Type B pancreatic cell (in vitro differentiated cells): ENCODE measurements around the gene NHLRC2. TPM values are rescaled to one million over a fixed set of nuclear protein-coding genes. Genes with fewer than 3 reads are reported as not detected.
"Not testable (repeated sequence)": the region's sequence is repeated elsewhere in the genome, so short reads cannot be mapped to it uniquely, and the experiment has no call there.

ENCODE experiments used
- DNase-seq: peaks from one replicate; pipeline ENCODE4 v3.0.0; 2021; ENCODE audit warnings: mixed read lengths; ENCODE audit not compliant: unreplicated experiment; ENCODE audit errors: extremely low spot score
- H3K27ac Mint-ChIP-seq: 2 replicates; pipeline ENCODE4 v1.8.0; 2021; ENCODE audit warnings: mild to moderate bottlenecking, mixed read lengths
- H3K27me3 Mint-ChIP-seq: 2 replicates; pipeline ENCODE4 v1.8.0; 2021; ENCODE audit warnings: mixed read lengths
- H3K36me3 Mint-ChIP-seq: 2 replicates; pipeline ENCODE4 v1.8.0; 2021; ENCODE audit warnings: mixed read lengths
- H3K4me1 Mint-ChIP-seq: one replicate; pipeline ENCODE4 v1.8.0; 2021; ENCODE audit warnings: mixed read lengths; ENCODE audit not compliant: unreplicated experiment
- H3K4me3 Mint-ChIP-seq: 2 replicates; pipeline ENCODE4 v1.8.0; 2021; ENCODE audit warnings: mild to moderate bottlenecking, mixed read lengths
- H3K9me3 Mint-ChIP-seq: 2 replicates; pipeline ENCODE4 v1.8.0; 2021; ENCODE audit warnings: mixed read lengths
- CTCF ChIP-seq: fragments of 200-600 bp; sonication (generic); conservative IDR thresholded peaks from 2 replicates; pipeline ENCODE4 v1.5.0; 2021; ENCODE audit warnings: antibody characterized with exemption, mild to moderate bottlenecking
- total RNA-seq: library from RNA; stranded (reverse); gene quantifications from 2 replicates; pipeline ENCODE4 v1.2.1, GENCODE V29; 2021; ENCODE audit warnings: low replicate concordance

Gene NHLRC2
- total RNA-seq, 1 donor from 2014 or later, result 42.2 TPM

- Mint-ChIP-seq H3K36me3 (no peaks in the 10 kb centered on the region), H3K9me3 (no peaks in the 10 kb centered on the region), H3K27ac (no peak overlapping the region), H3K4me3 (no peak overlapping the region), H3K27me3 (peaks cover 8% of the 10 kb centered on the region), H3K4me1 (peaks cover 8% of the 10 kb centered on the region)
- TF ChIP-seq CTCF, result peak; percentile 65
- no peak for DNase-seq
Measured at GRCh38 chr10:113820507-113820906, 34.0 kb upstream of the NHLRC2 start.

DNA sequence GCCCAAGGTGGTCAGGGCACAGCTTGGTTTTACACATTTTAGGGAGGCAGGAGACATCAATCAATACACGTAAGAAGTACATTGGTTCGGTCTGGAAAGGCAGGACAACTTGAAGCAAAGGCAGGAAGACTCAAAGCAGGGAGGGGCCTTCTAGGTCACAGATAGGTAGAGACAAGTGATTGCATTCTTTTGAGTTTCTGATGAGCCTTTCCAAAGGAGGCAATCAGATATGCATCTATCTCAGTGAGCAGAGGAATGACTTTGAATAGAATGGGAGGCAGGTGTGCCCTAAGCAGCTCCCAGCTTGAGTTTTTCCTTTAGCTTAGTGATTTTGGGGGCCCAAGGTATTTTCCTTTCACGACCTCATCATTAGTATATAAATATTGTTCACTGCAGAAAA, 33.2 kb upstream of the NHLRC2 start:
- not testable (repeated sequence) for H3K4me3 Mint-ChIP-seq, H3K27ac Mint-ChIP-seq, DNase-seq, H3K27me3 Mint-ChIP-seq, H3K4me1 Mint-ChIP-seq, H3K36me3 Mint-ChIP-seq, H3K9me3 Mint-ChIP-seq

GRCh38 chr10:113822174-113822573, 32.3 kb upstream of the NHLRC2 start:
- Mint-ChIP-seq H3K9me3 (no peaks in the 10 kb centered on the region), H3K4me3 (no peak overlapping the region), H3K27ac (no peak overlapping the region), H3K4me1 (peaks cover 8% of the 10 kb centered on the region), H3K36me3 (no peaks in the 10 kb centered on the region), H3K27me3 (peaks cover 8% of the 10 kb centered on the region)
- no peak for DNase-seq
- no peak for TF ChIP-seq CTCF

GRCh38 chr10:113823389-113823788, 31.1 kb upstream of the NHLRC2 start:
- Mint-ChIP-seq H3K4me1 (peaks cover 8% of the 10 kb centered on the region), H3K27me3 (peaks cover 8% of the 10 kb centered on the region), H3K9me3 (no peaks in the 10 kb centered on the region), H3K4me3 (no peak overlapping the region), H3K36me3 (no peaks in the 10 kb centered on the region), H3K27ac (no peak overlapping the region)
- no peak for DNase-seq
- no peak for TF ChIP-seq CTCF

DNA sequence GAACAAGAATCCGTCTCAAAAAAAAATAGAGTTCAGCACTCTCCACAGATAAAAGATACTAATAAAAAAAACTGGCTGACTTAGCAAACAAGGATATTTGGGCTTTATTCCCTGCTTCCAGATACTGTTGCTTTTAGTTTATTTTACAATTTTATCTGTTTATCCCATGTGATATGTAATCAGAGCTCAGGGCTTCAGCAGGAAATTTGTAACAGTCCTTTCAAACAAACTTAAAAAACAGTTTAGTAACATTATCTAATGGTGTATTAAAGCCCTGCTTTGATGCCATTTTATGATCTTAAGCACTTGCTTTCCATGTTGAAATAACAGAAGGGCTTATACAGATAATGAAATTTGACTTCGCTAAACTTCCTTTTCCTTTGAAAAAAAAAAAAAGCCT, 28.7 kb upstream of the NHLRC2 start:
- no peak overlapping the region for H3K4me3 Mint-ChIP-seq
- H3K36me3 Mint-ChIP-seq, result no peaks in the 10 kb centered on the region
- DNase-seq, result no peak
- no peak overlapping the region for H3K27ac Mint-ChIP-seq
- peaks cover 3% of the 10 kb centered on the region for H3K4me1 Mint-ChIP-seq
- H3K9me3 Mint-ChIP-seq, result no peaks in the 10 kb centered on the region
- peaks cover 3% of the 10 kb centered on the region for H3K27me3 Mint-ChIP-seq
- TF ChIP-seq CTCF, result no peak

DNA sequence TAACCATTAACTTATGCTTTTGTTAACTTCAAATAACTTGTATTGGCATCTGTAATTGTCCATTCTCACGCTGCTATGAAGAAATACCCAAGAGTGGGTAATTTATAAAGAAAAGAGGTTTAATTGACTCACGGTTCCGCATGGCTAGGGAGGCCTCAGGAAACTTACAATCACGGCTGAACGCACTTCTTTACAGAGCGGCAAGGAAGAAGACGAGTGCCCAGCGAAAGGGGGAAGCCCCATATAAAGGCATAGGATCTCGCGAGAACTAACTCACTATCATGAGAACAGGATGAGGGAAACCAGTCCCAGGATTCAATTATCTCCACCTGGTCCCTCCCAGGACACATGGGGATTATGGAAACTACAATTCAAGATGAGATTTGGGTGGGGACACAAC, 25.9 kb upstream of the NHLRC2 start:
- H3K9me3 Mint-ChIP-seq, H3K27ac Mint-ChIP-seq, H3K4me1 Mint-ChIP-seq, DNase-seq, H3K27me3 Mint-ChIP-seq, H3K36me3 Mint-ChIP-seq, H3K4me3 Mint-ChIP-seq: not testable (repeated sequence)

DNA sequence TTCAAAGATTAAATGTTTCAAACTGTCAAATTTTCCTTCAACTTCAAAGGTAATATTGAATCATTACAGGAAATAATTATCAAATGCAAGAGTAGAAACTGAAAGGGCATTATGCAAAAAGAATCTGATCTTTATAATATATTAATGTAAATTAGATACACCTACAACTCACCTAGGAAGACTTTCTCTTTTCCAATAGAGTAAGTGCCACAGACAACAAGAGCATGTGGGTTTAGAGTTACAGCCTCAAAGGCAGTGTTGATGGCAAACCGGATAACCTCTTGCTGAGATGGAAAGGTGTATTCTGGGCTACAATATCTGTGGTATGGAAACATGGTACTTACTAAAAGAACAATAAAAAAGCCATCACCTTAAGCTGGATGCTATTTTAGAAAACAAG, 12.3 kb upstream of the NHLRC2 start:
- Mint-ChIP-seq H3K9me3 (no peaks in the 10 kb centered on the region), H3K27ac (no peak overlapping the region), H3K36me3 (peaks cover 14% of the 10 kb centered on the region), H3K27me3 (no peaks in the 10 kb centered on the region), H3K4me1 (peaks cover 6% of the 10 kb centered on the region), H3K4me3 (no peak overlapping the region)
- no peak for TF ChIP-seq CTCF
- no peak for DNase-seq
